ENCODE data around the gene DCAF4. TPM values are rescaled to one million over a fixed set of nuclear protein-coding genes. Genes with fewer than 3 reads are reported as not detected.

Gene DCAF4
- total RNA-seq, 1 experiment from 2014 or later = 31.9 TPM

Other genes with a start within 250 kb of the DCAF4 start
- gene DPF3, start 32.4 kb upstream of the DCAF4 start, total RNA-seq (2014; rRNA removed; shearing (Covaris generic); ENCODE audit: low replicate concordance) = 3.1 and 6.7 TPM in 2 replicates
- gene ZFYVE1, start 100.6 kb downstream of the DCAF4 start, total RNA-seq (2014; rRNA removed; shearing (Covaris generic); ENCODE audit: low replicate concordance) = 9.1 and 10.8 TPM in 2 replicates
- gene RBM25, start 132.1 kb downstream of the DCAF4 start, total RNA-seq (2014; rRNA removed; shearing (Covaris generic); ENCODE audit: low replicate concordance) = 89.0 and 129 TPM in 2 replicates
- gene PSEN1, start 210.0 kb downstream of the DCAF4 start, total RNA-seq (2014; rRNA removed; shearing (Covaris generic); ENCODE audit: low replicate concordance) = 39.0 and 57.8 TPM in 2 replicates